ENCODE data around the gene PLOD3.

PLOD3 gene

GRCh38 chr7:101179117-101179516, 38.3 kb downstream of the PLOD3 start:
- DNase-seq, result no peak

- DNase-seq, result no peak
These were observed 39.7 kb downstream of the PLOD3 start for GRCh38 chr7:101177644-101178043.

- no peak for DNase-seq
These were observed 41.7 kb downstream of the PLOD3 start for GRCh38 chr7:101175664-101176063.

- DNase-seq, result no peak
These were observed 43.0 kb downstream of the PLOD3 start for GRCh38 chr7:101174322-101174854.

- no peak for DNase-seq
These were observed 43.6 kb downstream of the PLOD3 start for GRCh38 chr7:101173752-101174244.

GRCh38 chr7:101172854-101173751, 44.3 kb downstream of the PLOD3 start:
- DNase-seq, result peak; percentile 43

- no peak for DNase-seq
These were observed 45.2 kb downstream of the PLOD3 start for GRCh38 chr7:101172005-101172853.

GRCh38 chr7:101171442-101171837, 45.9 kb downstream of the PLOD3 start:
- DNase-seq, result no peak

GRCh38 chr7:101170617-101171441, 46.6 kb downstream of the PLOD3 start:
- no peak for DNase-seq

- peak; percentile 34 for DNase-seq
These were observed 47.4 kb downstream of the PLOD3 start for GRCh38 chr7:101169838-101170551.

GRCh38 chr7:101169110-101169837, 48.1 kb downstream of the PLOD3 start:
- DNase-seq, result no peak

GRCh38 chr7:101168412-101169049, 48.9 kb downstream of the PLOD3 start:
- DNase-seq, result no peak

- no peak for DNase-seq
These were observed 49.6 kb downstream of the PLOD3 start for GRCh38 chr7:101167645-101168411.

- peak; percentile 38 for DNase-seq
These were observed 50.3 kb downstream of the PLOD3 start for GRCh38 chr7:101166909-101167644.

GRCh38 chr7:101166648-101166908, 50.8 kb downstream of the PLOD3 start:
- no peak for DNase-seq

GRCh38 chr7:101165958-101166647, 51.3 kb downstream of the PLOD3 start:
- DNase-seq, result no peak

- DNase-seq, result peak; percentile 89
These were observed 52.1 kb downstream of the PLOD3 start, which contains the start of gene VGF for GRCh38 chr7:101165075-101165957. VGF (minus strand) TSS chr7:101165569; CDS start chr7:101164843, 726 bp downstream.

Measured in NCI-H1694 (cell line).